Hepatocyte (in vitro differentiated cells): ENCODE data around the gene IP6K3. TPM values are rescaled to one million over a fixed set of nuclear protein-coding genes. Genes with fewer than 3 reads are reported as not detected.

Experiments
- DNase-seq: peaks from one replicate; pipeline ENCODE4 v3.0.0-alpha.2; 2016; ENCODE audit warnings: low spot score
- H2AFZ ChIP-seq: fragments of 200-600 bp; sonication (generic); 2 replicates; pipeline ENCODE4 v1.6.0; 2016; ENCODE audit warnings: antibody characterized with exemption, mild to moderate bottlenecking
- H3K27ac ChIP-seq: fragments of 200-600 bp; sonication (generic); 2 replicates; pipeline ENCODE4 v1.5.1; 2016; ENCODE audit warnings: mild to moderate bottlenecking
- H3K27me3 ChIP-seq: fragments of 200-600 bp; sonication (generic); 2 replicates; pipeline ENCODE4 v1.6.1; 2016
- H3K36me3 ChIP-seq: fragments of 200-600 bp; sonication (generic); replicated peaks from 2 replicates; pipeline ENCODE4 v1.5.1; 2016; ENCODE audit warnings: low read depth; ENCODE audit not compliant: insufficient read depth
- H3K4me1 ChIP-seq: fragments of 200-600 bp; sonication (generic); 2 replicates; pipeline ENCODE4 v1.5.1; 2016; ENCODE audit warnings: mild to moderate bottlenecking, moderate library complexity; ENCODE audit not compliant: insufficient read depth
- H3K4me2 ChIP-seq: fragments of 200-600 bp; sonication (generic); 2 replicates; pipeline ENCODE4 v1.6.0; 2016
- H3K4me3 ChIP-seq: fragments of 200-600 bp; sonication (generic); 2 replicates; pipeline ENCODE4 v1.5.1; 2016; ENCODE audit warnings: mild to moderate bottlenecking
- H3K79me2 ChIP-seq: fragments of 200-600 bp; sonication (generic); 2 replicates; pipeline ENCODE4 v1.6.0; 2017; ENCODE audit warnings: mild to moderate bottlenecking
- H3K9me2 ChIP-seq: fragments of 200-600 bp; sonication (generic); replicated peaks from 2 replicates; pipeline ENCODE4 v1.6.0; 2017; ENCODE audit warnings: mild to moderate bottlenecking; ENCODE audit not compliant: insufficient read depth
- H3K9me3 ChIP-seq: fragments of 200-600 bp; sonication (generic); 2 replicates; pipeline ENCODE4 v1.5.1; 2016; ENCODE audit warnings: low read depth, mild to moderate bottlenecking
- H4K20me1 ChIP-seq: fragments of 200-600 bp; sonication (generic); 2 replicates; pipeline ENCODE4 v1.6.0; 2016; ENCODE audit warnings: mild to moderate bottlenecking; ENCODE audit not compliant: insufficient read depth, poor library complexity, severe bottlenecking
- CTCF ChIP-seq: fragments of 200-600 bp; sonication (generic); IDR thresholded peaks from 2 replicates; pipeline ENCODE4 v1.5.1; 2016; ENCODE audit warnings: antibody characterized with exemption, mild to moderate bottlenecking; ENCODE audit not compliant: poor library complexity
- EZH2 ChIP-seq: fragments of 200-600 bp; sonication (generic); IDR thresholded peaks from 2 replicates; pipeline ENCODE4 v1.6.1; 2016; ENCODE audit warnings: antibody characterized with exemption, mild to moderate bottlenecking, borderline replicate concordance
- EZH2phosphoT487 ChIP-seq: fragments of 200-600 bp; sonication (generic); IDR thresholded peaks from one replicate; pipeline ENCODE4 v1.6.1; 2018; ENCODE audit warnings: antibody characterized with exemption, mild to moderate bottlenecking, low read depth, moderate library complexity; ENCODE audit not compliant: unreplicated experiment, severe bottlenecking
- WGBS: methylation state at CpG from one replicate; pipeline ENCODE4 v1.1.6; 2016; ENCODE audit warnings: low lambda C conversion rate; ENCODE audit errors: missing lambda C conversion rate; 5-methylcytosine and 5-hydroxymethylcytosine counted together
- polyA plus RNA-seq: library from polyadenylated mRNA; unstranded; fragments of >200 nt; fragmentation: Nextera tagmentation; extraction: Ambion mirVana; gene quantifications from 2 replicates; pipeline ENCODE4 v1.2.1, GENCODE V29; 2016
- total RNA-seq: library from RNA; depleted of rRNA; stranded (reverse); fragments of >200 nt; gene quantifications from 2 replicates; pipeline ENCODE4 v1.2.3, GENCODE V29; 2014

Gene IP6K3
- total and polyA plus RNA-seq, 2 experiments from 2014 or later, result 9.5 to 25.3 TPM

GRCh38 chr6:33783781-33784520 lies 37.2 kb upstream of the IP6K3 start:
- no peak for DNase-seq
- Histone ChIP-seq H3K4me2 (no peak overlapping the region), H3K9me3 (no peaks in the 10 kb centered on the region), H4K20me1 (peaks cover 47% of the 10 kb centered on the region), H3K27me3 (no peaks in the 10 kb centered on the region), H3K4me1 (peaks cover 31% of the 10 kb centered on the region), H3K9me2 (no peaks in the 10 kb centered on the region), H3K79me2 (peaks cover 39% of the 10 kb centered on the region), H3K36me3 (no peaks in the 10 kb centered on the region), H3K27ac (no peak overlapping the region), H3K4me3 (no peak overlapping the region), H2AFZ (no peak overlapping the region)
- TF ChIP-seq EZH2 (no peak), EZH2phosphoT487 (no peak), CTCF (no peak)
- WGBS, result 94% methylated on average over 10 of the region's 10 CpGs

GRCh38 chr6:33782561-33782960 lies 35.9 kb upstream of the IP6K3 start:
- Histone ChIP-seq H3K79me2 (peaks cover 32% of the 10 kb centered on the region), H3K4me1 (peaks cover 28% of the 10 kb centered on the region), H3K36me3 (no peaks in the 10 kb centered on the region), H3K27ac (no peak overlapping the region), H3K9me3 (no peaks in the 10 kb centered on the region), H3K27me3 (no peaks in the 10 kb centered on the region), H2AFZ (no peak overlapping the region), H4K20me1 (peaks cover 42% of the 10 kb centered on the region), H3K9me2 (no peaks in the 10 kb centered on the region), H3K4me3 (no peak overlapping the region), H3K4me2 (no peak overlapping the region)
- TF ChIP-seq CTCF (no peak), EZH2 (no peak), EZH2phosphoT487 (no peak)
- WGBS, result 94% methylated on average over 5 of the region's 5 CpGs
- no peak for DNase-seq

GRCh38 chr6:33781131-33781975 lies 34.6 kb upstream of the IP6K3 start:
- H2AFZ ChIP-seq, result no peak overlapping the region
- no peaks in the 10 kb centered on the region for H3K9me3 ChIP-seq
- WGBS, result 69% methylated on average over 16 of the region's 16 CpGs
- H3K9me2 ChIP-seq, result no peaks in the 10 kb centered on the region
- no peaks in the 10 kb centered on the region for H3K36me3 ChIP-seq
- DNase-seq, result no peak
- H3K4me1 ChIP-seq, result peaks cover 16% of the 10 kb centered on the region
- TF ChIP-seq CTCF (no peak), EZH2phosphoT487 (no peak), EZH2 (no peak)
- no peaks in the 10 kb centered on the region for H3K27me3 ChIP-seq
- H3K4me3 ChIP-seq, result no peak overlapping the region
- H4K20me1 ChIP-seq, result peaks cover 30% of the 10 kb centered on the region
- H3K27ac ChIP-seq, result no peak overlapping the region
- H3K4me2 ChIP-seq, result no peak overlapping the region
- H3K79me2 ChIP-seq, result peaks cover 20% of the 10 kb centered on the region
